ENCODE measurements around the gene ANP32E.

ANP32E gene

DNA sequence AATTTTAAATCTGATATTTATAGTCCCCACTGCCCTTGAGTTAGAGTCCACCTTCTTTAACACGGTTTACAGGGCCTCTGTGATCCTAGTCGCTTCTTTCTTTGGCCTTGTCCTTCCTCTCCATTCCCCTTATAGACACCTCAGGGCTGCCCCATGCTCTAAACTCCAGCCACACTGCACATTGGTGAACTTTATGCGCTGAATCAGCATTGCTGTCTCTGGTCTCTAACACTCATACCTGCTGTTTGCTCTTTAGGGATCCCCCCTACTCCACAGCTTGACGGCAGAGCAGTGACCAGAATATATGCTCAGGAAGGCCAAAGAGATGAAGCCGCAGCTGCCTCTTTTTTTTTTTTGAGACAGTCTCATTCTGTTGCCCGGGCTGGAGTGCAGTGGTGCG lies 56.0 kb downstream of the ANP32E start:
- Histone ChIP-seq H3K9me3 (ENCODE audit: low read length) (no peaks in the 10 kb centered on the region), H3K9ac (ENCODE audit: low read length) (no peak overlapping the region), H3K36me3 (ENCODE audit: insufficient read depth, low read length) (no peaks in the 10 kb centered on the region), H3K4me1 (ENCODE audit: insufficient read depth, low read length) (no peaks in the 10 kb centered on the region), H3K27me3 (ENCODE audit: control insufficient read depth in 1 of 2, insufficient read depth in 2 of 2, low read length in 2 of 2) (no peaks in the 10 kb centered on the region), H3K27ac (ENCODE audit: low read depth, low read length) (no peak overlapping the region), H3K4me3 (ENCODE audit: low read depth in 1 of 2, low read length in 2 of 2) (no peak overlapping the region)

- H3K36me3 ChIP-seq (ENCODE audit: insufficient read depth, low read length), result no peaks in the 10 kb centered on the region
- H3K4me1 ChIP-seq (ENCODE audit: insufficient read depth, low read length), result no peaks in the 10 kb centered on the region
- H3K9me3 ChIP-seq (ENCODE audit: low read length), result no peaks in the 10 kb centered on the region
- no peak overlapping the region for H3K9ac ChIP-seq (ENCODE audit: low read length)
- no peaks in the 10 kb centered on the region for H3K27me3 ChIP-seq (ENCODE audit: control insufficient read depth in 1 of 2, insufficient read depth in 2 of 2, low read length in 2 of 2)
- H3K27ac ChIP-seq (ENCODE audit: low read depth, low read length), result no peak overlapping the region
- no peak overlapping the region for H3K4me3 ChIP-seq (ENCODE audit: low read depth in 1 of 2, low read length in 2 of 2)
These were observed 57.4 kb downstream of the ANP32E start for GRCh38 chr1:150178548-150178947.

DNA sequence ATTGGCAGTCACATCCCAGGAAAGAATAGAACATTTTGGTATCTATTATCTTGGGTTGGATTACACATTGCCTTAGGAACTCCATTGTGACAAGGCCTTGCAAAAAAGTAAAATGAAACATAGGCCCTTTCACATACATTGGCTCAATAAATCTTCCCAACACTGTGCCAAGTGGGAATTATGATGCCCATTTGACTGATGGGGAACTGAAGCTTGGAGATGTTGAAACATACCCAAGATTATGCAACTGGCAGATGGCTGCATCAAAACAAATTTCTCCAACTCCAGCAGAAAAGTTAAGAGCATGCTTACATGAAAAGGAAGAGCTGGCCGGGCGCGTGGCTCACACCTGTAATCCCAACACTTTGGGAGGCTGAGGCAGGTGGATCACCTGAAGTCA lies 59.3 kb downstream of the ANP32E start:
- H3K9ac ChIP-seq (ENCODE audit: low read length), result no peak overlapping the region
- H3K4me1 ChIP-seq (ENCODE audit: insufficient read depth, low read length), result no peaks in the 10 kb centered on the region
- no peaks in the 10 kb centered on the region for H3K9me3 ChIP-seq (ENCODE audit: low read length)
- no peaks in the 10 kb centered on the region for H3K36me3 ChIP-seq (ENCODE audit: insufficient read depth, low read length)
- no peak overlapping the region for H3K4me3 ChIP-seq (ENCODE audit: low read depth in 1 of 2, low read length in 2 of 2)
- H3K27ac ChIP-seq (ENCODE audit: low read depth, low read length), result no peak overlapping the region
- no peaks in the 10 kb centered on the region for H3K27me3 ChIP-seq (ENCODE audit: control insufficient read depth in 1 of 2, insufficient read depth in 2 of 2, low read length in 2 of 2)

GRCh38 chr1:150173141-150173585 lies 62.7 kb downstream of the ANP32E start:
- no peaks in the 10 kb centered on the region for H3K9me3 ChIP-seq (ENCODE audit: low read length)
- H3K36me3 ChIP-seq (ENCODE audit: insufficient read depth, low read length), result no peaks in the 10 kb centered on the region
- H3K4me1 ChIP-seq (ENCODE audit: insufficient read depth, low read length), result no peaks in the 10 kb centered on the region
- H3K27me3 ChIP-seq (ENCODE audit: control insufficient read depth in 1 of 2, insufficient read depth in 2 of 2, low read length in 2 of 2), result no peaks in the 10 kb centered on the region
- no peak overlapping the region for H3K27ac ChIP-seq (ENCODE audit: low read depth, low read length)
- no peak overlapping the region for H3K9ac ChIP-seq (ENCODE audit: low read length)
- H3K4me3 ChIP-seq (ENCODE audit: low read depth in 1 of 2, low read length in 2 of 2), result no peak overlapping the region

DNA sequence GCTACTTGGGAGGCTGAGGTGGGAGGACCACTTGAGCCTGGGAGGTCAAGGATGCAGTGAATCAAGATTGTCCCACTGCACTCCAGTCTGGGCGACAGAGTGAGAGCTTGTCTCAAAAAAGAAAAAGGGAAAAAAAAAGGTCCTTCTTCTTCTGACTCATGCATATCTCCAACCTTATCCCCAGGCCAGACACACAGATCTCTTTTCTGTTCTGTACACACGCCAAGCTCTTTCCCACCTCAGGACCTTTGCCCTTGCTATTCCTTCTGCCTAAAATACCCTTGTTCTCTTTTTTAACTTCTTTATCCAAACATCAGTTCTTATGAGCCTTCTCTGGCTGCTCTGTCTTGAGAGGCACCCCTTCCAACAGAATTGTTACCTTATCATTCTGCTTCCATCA lies 64.1 kb downstream of the ANP32E start:
- Histone ChIP-seq H3K27ac (ENCODE audit: low read depth, low read length) (no peak overlapping the region), H3K9ac (ENCODE audit: low read length) (no peak overlapping the region), H3K4me3 (ENCODE audit: low read depth in 1 of 2, low read length in 2 of 2) (no peak overlapping the region), H3K9me3 (ENCODE audit: low read length) (no peaks in the 10 kb centered on the region), H3K27me3 (ENCODE audit: control insufficient read depth in 1 of 2, insufficient read depth in 2 of 2, low read length in 2 of 2) (no peaks in the 10 kb centered on the region), H3K36me3 (ENCODE audit: insufficient read depth, low read length) (no peaks in the 10 kb centered on the region), H3K4me1 (ENCODE audit: insufficient read depth, low read length) (no peaks in the 10 kb centered on the region)

- no peaks in the 10 kb centered on the region for H3K27me3 ChIP-seq (ENCODE audit: control insufficient read depth in 1 of 2, insufficient read depth in 2 of 2, low read length in 2 of 2)
- no peak overlapping the region for H3K27ac ChIP-seq (ENCODE audit: low read depth, low read length)
- H3K4me1 ChIP-seq (ENCODE audit: insufficient read depth, low read length), result peaks cover 21% of the 10 kb centered on the region
- H3K4me3 ChIP-seq (ENCODE audit: low read depth in 1 of 2, low read length in 2 of 2), result no peak overlapping the region
- no peaks in the 10 kb centered on the region for H3K36me3 ChIP-seq (ENCODE audit: insufficient read depth, low read length)
- no peaks in the 10 kb centered on the region for H3K9me3 ChIP-seq (ENCODE audit: low read length)
- no peak overlapping the region for H3K9ac ChIP-seq (ENCODE audit: low read length)
These were observed 66.8 kb downstream of the ANP32E start for GRCh38 chr1:150168960-150169601.

Data from muscle layer of colon (tissue), 2 donors.